OCI-LY1 (cell line): Measurements from ENCODE around the gene PTPRG.

ENCODE experiments used
- EZH2 ChIP-seq: fragments of 200-600 bp; sonication (generic), shearing (Covaris generic); IDR thresholded peaks from 2 replicates; pipeline ENCODE4 v1.8.0; 2017; ENCODE audit warnings: borderline replicate concordance, mixed run types, mild to moderate bottlenecking, antibody characterized with exemption, low read length, moderate library complexity, mixed read lengths
- TF ChIP-seq, protein P1 (sequence below): fragments of 200-600 bp; sonication (generic), shearing (Covaris generic); IDR thresholded peaks from 2 replicates; pipeline ENCODE4 v1.5.1; 2017; ENCODE audit warnings: mild to moderate bottlenecking, antibody characterized with exemption, low read length, moderate library complexity, mixed read lengths

DNA sequence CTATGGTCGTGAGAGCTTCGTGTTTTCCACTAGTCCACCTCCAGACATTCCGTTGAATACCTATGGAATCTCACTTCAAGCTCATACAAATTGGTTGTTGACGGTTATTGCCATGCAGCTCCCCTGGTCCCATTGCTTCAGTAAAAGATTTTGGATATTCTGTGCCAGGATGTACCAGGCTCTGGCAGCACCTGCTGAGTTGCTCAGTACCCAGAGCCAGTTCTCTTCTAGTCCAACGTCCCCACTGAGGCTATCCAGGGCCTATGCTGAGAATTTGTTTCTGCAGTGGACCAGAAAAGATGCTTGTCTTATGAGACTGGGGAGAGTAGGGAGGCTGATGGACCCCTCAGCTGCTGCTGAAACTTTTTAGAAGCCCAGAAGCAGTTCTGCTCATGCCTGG is 533.1 kb downstream of the PTPRG start:
- TF ChIP-seq, protein P1, sequence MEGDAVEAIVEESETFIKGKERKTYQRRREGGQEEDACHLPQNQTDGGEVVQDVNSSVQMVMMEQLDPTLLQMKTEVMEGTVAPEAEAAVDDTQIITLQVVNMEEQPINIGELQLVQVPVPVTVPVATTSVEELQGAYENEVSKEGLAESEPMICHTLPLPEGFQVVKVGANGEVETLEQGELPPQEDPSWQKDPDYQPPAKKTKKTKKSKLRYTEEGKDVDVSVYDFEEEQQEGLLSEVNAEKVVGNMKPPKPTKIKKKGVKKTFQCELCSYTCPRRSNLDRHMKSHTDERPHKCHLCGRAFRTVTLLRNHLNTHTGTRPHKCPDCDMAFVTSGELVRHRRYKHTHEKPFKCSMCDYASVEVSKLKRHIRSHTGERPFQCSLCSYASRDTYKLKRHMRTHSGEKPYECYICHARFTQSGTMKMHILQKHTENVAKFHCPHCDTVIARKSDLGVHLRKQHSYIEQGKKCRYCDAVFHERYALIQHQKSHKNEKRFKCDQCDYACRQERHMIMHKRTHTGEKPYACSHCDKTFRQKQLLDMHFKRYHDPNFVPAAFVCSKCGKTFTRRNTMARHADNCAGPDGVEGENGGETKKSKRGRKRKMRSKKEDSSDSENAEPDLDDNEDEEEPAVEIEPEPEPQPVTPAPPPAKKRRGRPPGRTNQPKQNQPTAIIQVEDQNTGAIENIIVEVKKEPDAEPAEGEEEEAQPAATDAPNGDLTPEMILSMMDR = no peak
- no peak for TF ChIP-seq EZH2
